ENCODE results near the gene UPK1A.

DNA sequence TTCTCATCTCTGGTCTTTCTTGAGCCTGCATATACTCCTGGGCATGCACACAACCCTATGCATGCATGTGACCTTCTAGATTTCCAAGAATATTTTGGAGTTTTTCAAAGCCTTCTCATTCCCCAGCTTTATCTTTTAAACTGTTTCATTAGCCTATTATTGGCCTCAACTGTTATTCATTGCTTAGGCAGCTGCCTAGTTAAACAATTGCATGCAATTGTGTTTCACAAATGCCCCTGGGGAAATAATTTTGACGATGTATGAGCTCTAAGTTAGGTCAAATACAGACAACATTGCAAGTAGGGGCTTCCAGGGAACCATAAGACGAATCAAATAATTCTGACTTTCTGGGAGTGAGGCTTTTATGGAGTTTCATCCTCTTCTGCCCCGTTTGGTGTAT lies 2.3 kb upstream of the UPK1A start:
- TF ChIP-seq, protein P1, sequence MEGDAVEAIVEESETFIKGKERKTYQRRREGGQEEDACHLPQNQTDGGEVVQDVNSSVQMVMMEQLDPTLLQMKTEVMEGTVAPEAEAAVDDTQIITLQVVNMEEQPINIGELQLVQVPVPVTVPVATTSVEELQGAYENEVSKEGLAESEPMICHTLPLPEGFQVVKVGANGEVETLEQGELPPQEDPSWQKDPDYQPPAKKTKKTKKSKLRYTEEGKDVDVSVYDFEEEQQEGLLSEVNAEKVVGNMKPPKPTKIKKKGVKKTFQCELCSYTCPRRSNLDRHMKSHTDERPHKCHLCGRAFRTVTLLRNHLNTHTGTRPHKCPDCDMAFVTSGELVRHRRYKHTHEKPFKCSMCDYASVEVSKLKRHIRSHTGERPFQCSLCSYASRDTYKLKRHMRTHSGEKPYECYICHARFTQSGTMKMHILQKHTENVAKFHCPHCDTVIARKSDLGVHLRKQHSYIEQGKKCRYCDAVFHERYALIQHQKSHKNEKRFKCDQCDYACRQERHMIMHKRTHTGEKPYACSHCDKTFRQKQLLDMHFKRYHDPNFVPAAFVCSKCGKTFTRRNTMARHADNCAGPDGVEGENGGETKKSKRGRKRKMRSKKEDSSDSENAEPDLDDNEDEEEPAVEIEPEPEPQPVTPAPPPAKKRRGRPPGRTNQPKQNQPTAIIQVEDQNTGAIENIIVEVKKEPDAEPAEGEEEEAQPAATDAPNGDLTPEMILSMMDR (IDR thresholded peaks at IDR 0.05), result no peak
- no peak for TF ChIP-seq POLR2A (IDR thresholded peaks at IDR 0.05)

Data from esophagus squamous epithelium (tissue), 4 donors.